ENCODE measurements around the gene SPARCL1.
"Not testable (repeated sequence)": the region's sequence is repeated elsewhere in the genome, so short reads cannot be mapped to it uniquely, and the experiment has no call there.

Gene SPARCL1

DNA sequence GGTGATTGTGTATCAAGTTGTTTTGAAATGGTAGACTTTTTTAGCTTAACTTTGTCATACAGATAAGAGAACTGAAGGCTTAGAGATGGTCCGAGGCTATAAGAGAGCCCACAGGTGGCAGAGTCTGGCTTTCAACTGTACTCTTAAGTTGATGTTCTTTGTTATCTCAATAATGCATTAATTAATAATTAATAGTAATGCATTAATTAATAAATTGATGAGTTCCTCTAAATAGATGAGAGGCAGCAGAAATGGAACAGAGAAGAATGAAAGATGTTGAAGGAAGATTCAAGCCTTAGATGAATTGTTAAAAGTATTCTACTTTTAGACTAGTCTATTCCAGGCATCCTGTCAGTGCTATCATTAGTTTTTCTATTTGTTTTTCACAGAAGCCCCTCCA, 84.4 kb downstream of the SPARCL1 start:
- no peak for DNase-seq (ENCODE audit: low spot score)

DNA sequence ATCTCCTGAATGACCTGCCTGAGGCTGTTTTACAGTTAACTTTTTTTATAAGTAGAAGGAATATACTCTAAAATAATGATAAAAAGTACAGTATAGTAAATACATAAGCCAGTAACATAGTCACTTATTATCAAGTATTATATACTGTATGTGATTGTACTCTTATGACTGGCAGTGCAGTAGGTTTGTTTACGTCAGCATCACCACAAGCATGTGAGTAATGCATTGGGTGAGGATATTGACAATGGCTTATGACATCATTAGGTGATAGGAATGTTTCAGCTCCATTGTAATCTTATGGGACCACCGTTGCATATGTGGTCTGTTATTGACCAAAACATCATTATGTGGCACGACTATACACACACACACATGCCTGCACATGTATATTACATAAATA, 86.3 kb downstream of the SPARCL1 start:
- no peak for DNase-seq (ENCODE audit: low spot score)

DNA sequence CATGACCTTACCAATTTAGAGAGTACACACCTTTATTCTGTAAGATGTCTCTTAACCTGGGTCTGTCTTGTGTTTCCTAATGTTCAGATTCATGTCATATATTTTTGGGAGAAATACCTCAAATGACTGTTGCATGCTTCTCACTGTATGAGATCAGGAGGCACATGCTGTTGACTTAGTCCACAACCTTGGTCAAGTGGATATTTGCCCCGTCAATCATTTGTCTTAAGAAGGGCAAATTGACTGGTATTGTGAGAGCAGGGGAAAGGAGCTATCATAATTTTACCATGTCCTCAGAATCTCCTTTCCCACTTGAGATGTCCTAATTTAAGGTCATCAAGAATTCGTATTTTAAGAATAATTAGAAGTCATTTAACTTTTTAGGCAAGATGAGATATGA, 95.8 kb downstream of the SPARCL1 start:
- no peak for DNase-seq (ENCODE audit: low spot score)

- DNase-seq (ENCODE audit: low spot score), result no peak
These were observed 99.1 kb downstream of the SPARCL1 start for GRCh38 chr4:87430038-87430437.

GRCh38 chr4:87428979-87429378, 100.2 kb downstream of the SPARCL1 start:
- DNase-seq (ENCODE audit: low spot score), result no peak

DNA sequence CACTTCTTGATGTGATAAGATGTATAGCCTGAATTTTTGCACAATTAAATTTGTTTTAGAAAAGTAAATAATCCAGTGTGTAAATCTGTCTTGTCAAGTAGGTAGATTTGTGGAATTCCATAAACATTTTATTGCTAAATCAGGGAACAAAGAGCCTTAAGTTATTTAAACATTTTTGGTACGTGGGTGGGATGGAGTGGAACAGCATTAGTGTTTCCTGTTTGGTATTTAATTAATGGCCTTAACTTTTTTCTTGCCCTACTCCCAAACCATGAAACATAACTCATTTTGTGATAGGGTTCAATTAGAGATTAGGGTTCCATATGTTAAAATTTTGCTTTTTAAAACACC, 101.7 kb downstream of the SPARCL1 start:
- DNase-seq (ENCODE audit: low spot score), result no peak

- DNase-seq (ENCODE audit: low spot score), result no peak
These were observed 102.2 kb downstream of the SPARCL1 start for GRCh38 chr4:87426865-87427517.

GRCh38 chr4:87425711-87426110, 103.5 kb downstream of the SPARCL1 start:
- DNase-seq (ENCODE audit: low spot score), result no peak

GRCh38 chr4:87424099-87424543, 105.1 kb downstream of the SPARCL1 start:
- not testable (repeated sequence) for DNase-seq (ENCODE audit: low spot score)
